ENCODE measurements around the gene MED16.

GRCh38 chr19:855142-855541 is 37.8 kb downstream of the MED16 start:
- TF ChIP-seq POLR2A (IDR thresholded peaks at IDR 0.05) = no peak
- TF ChIP-seq, protein P1, sequence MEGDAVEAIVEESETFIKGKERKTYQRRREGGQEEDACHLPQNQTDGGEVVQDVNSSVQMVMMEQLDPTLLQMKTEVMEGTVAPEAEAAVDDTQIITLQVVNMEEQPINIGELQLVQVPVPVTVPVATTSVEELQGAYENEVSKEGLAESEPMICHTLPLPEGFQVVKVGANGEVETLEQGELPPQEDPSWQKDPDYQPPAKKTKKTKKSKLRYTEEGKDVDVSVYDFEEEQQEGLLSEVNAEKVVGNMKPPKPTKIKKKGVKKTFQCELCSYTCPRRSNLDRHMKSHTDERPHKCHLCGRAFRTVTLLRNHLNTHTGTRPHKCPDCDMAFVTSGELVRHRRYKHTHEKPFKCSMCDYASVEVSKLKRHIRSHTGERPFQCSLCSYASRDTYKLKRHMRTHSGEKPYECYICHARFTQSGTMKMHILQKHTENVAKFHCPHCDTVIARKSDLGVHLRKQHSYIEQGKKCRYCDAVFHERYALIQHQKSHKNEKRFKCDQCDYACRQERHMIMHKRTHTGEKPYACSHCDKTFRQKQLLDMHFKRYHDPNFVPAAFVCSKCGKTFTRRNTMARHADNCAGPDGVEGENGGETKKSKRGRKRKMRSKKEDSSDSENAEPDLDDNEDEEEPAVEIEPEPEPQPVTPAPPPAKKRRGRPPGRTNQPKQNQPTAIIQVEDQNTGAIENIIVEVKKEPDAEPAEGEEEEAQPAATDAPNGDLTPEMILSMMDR (IDR thresholded peaks at IDR 0.05) = no peak

Measured in right lobe of liver (tissue), 4 donors.